ENCODE measurements around the gene SMARCA2.

Gene SMARCA2

DNA sequence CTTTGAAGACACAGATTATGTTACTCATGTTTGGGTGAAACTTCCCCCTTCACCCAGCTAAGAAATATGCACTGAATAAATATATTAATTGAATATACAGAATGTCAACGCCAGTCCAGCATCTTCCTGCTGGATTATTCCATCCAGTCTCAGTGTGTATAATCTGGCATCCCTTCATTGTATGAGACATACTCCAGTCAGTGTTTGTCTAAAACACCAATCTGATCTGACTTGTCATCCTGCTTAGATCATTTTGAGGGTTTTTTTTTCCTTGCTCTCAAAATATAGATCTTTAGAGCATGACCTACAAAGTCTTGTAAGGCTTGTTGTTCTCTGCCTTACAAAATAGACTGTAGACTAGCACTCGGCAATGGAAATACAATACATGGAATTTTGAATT, 195.1 kb downstream of the SMARCA2 start:
- DNase-seq (ENCODE audit: low read depth in 2 of 2) = no peak

DNA sequence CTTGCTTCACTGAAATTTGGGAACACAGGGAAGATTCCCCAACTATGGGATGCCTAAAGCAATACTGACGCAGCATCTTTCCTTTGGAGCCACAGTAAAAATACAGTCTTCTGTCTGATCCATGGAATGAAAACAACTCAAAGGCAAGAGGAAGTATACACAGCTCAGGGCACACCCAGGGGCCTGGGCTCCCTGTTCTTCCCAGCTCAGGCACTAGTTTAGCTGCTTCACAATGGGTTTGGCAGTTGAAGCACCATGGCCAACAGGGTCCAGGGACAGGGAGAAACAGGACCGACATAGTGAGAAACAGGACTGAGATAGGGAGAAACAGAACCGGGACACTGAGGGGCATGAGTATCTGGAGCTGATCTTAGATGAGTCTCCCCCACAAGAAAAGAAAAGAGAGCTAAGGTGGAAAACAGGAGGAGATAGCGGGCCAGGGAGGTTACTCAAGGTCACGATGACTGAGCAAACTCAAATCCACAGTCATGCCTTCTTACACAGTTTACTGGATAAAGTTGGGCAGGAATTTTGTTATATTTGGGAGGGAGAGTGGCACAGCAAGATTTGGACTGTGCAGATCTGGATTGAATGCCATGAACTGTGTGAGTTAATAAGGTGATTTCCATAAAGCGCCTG, 198.8 kb downstream of the SMARCA2 start:
- DNase-seq (ENCODE audit: low read depth in 2 of 2) = no peak

DNA sequence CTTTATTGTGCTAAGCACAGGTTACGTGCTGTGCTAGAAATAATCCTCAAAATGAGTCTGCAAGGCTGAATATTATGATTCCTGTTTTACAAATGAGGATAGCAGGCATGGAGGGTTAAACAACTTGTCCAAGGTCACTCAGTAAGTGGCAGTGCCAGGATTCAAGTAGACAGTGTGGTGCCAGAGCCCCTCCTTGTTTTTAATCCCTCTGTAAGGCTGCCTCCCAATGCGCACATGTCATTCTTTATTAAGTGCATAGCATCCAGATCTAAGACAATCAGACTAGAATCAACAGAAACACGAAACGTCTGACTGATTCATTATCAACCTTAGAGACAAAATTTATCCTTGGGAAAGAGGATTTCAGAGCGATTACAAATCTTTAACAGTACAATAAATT, 199.6 kb downstream of the SMARCA2 start:
- no peak for DNase-seq (ENCODE audit: low read depth in 2 of 2)

DNA sequence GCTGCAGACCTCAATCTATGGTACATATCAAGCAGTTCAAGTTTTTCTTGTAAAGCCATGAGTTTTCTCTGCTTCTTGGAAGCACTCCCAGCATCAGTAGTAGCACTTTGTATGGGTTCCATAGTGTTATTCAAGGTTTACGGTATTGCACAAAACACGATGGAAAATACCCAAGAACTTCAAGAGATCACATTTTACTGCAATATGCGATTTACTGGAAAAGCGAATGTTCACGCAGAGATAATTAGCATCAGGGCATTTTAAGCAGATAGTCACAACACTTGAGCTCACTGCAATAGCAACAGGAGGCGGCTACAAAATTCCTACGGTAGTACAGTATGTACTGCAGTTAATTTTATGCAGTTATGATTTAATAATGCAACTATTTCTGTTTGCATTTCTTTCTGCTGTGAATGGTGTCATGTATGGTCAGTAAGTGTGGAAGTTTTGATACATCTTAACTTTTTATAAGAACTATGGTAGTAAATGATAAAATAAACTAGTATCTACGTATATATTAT, 200.8 kb downstream of the SMARCA2 start:
- DNase-seq (ENCODE audit: low read depth in 2 of 2) = no peak

- DNase-seq (ENCODE audit: low read depth in 2 of 2) = no peak
These were observed 201.4 kb downstream of the SMARCA2 start for GRCh38 chr9:2216591-2216990.

DNA sequence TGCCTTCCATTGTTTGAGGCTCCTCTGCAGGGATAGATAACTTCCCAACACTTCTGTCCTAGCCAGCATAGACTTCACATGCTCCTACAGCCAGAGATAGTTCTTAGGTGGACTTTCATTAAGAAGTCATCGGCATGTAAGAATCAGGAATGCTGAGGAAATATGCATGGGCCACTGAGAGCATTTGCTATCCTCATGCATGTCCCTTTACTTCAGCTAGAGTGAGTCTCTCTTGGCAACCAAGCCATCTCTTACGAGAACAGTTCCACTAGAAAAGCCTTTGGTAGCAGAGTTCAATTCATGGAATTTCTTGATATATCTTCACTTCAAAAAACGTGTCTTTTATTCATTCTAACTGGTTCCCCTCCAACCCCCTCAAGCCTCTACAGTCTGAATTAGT, 202.4 kb downstream of the SMARCA2 start:
- DNase-seq (ENCODE audit: low read depth in 2 of 2) = no peak

DNA sequence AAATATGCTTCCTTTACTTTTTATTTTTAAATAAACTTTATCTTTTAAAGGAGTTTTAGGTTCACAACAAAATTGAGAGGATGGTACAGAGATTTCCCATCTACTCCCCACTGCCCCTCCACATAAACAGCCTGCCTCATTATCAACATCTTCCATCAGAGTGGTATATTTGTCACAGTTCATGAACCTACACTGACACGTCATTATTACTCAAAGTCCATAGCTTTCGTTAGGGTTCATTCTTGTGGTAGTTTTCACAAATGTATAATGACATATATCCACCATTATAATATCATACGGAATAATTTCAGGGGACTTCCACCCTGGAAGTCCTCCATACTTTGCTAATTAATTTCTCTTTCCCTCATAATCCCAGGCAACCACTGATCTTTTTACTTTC, 204.9 kb downstream of the SMARCA2 start:
- DNase-seq (ENCODE audit: low read depth in 2 of 2) = no peak

GRCh38 chr9:2227144-2227867, 212.2 kb downstream of the SMARCA2 start:
- no peak for DNase-seq (ENCODE audit: low read depth in 2 of 2)

DNA sequence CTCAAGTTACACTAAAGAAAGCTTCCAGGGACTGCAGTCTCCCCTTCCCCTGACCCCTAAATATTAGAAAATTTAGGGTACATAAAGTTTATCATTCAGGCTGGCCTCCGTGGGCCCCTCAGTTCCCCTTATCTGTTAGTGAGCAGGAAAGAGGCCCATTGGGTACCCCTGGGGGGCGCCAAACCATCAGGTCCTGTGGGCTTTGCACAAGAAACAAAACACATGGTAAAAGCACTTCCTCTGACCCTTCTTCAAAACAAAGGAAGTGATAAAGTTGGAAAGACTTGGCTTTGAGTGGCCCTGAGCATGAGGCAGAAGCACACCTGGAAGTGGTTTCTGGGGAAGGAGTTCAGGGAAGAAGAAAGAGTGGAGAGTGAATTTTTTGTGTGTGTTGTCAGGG, 213.0 kb downstream of the SMARCA2 start:
- no peak for DNase-seq (ENCODE audit: low read depth in 2 of 2)

DNA sequence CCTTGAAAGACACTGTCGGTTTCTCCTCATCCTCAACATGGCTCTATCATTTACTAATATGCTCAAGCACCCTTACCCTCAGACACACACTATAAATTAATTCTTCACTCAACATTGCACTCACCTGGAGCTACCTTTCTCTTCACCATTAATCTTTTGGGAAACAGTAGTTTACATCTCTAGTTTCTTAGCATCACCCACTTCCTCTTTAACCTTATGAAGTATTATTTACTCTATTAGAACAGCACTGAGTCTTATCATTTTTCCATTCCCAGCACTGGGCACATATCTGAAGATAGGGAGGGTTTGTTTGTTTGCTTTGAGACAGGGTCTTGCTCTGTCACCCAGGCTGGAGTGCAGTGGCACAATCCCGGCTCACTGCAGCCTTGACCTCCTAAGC, 213.5 kb downstream of the SMARCA2 start:
- no peak for DNase-seq (ENCODE audit: low read depth in 2 of 2)

DNA sequence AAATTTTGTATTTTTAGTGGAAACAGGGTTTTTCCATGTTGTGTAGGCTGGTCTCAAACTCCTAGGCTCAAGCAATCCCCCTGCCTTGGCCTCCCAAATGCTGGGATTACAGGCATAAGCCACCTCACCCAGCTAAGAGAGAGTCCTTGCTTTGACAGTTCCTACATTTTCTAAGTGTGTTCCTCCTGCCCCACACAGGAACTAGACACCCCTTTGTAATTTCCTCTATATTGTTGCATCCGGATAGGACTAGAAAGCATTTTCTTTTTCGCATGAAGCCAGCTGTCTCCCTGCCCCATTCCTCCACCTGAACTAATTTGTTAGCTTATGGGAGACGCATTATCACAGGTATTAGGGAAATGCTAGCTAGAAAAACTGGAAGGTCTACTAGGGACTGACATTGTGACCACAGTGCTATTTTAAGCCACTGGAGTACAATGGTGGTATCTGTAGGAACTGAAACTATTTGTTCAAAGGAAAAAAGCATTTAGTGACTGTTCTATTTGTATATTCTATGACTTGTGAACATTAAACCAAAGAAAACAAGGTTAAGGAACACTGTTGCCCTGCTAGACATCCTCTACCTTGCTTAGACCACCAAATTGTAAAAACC, 214.1 kb downstream of the SMARCA2 start:
- DNase-seq (ENCODE audit: low read depth in 2 of 2) = no peak

DNA sequence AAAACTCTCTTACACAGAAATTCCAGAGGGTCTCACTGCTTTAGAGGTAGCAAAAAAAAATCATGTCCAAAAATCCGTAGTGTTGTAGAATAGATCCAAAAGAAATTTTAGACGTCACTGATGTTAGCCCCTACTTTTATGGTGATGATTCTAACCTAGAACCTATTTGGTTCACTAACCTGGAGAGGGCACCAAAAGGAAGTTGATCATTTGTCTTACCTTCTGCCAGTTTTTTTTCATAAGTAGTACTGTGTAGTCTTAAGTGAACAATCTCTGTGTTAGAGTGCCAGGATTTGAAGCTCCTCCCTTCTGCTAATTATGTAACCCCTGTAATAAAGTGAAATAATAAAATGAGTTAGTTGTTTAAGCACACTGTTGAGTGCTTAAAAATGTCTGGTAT, 215.2 kb downstream of the SMARCA2 start:
- DNase-seq (ENCODE audit: low read depth in 2 of 2) = no peak

DNA sequence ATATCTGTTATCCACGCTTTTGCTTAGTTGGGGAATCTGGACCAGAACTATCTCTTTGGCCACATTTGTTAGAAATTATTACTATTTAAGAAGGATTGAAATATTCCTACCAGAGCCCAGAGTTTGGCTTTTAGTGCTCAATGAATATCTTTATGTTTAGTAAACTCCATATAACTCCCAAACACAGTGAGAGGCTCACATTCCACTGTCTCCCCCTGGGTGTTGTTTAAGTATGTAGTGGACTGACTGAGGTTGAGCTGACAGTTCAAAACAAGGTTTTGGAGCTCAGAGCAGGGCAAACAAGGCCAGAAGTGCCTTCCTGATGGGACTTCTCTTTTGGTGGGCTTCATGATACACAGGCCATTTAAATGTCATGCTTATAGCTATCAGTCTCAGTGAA, 216.0 kb downstream of the SMARCA2 start:
- DNase-seq (ENCODE audit: low read depth in 2 of 2) = no peak

- DNase-seq (ENCODE audit: low read depth in 2 of 2) = no peak
These were observed 216.7 kb downstream of the SMARCA2 start for GRCh38 chr9:2231829-2232228.

- DNase-seq (ENCODE audit: low read depth in 2 of 2) = no peak
These were observed 218.1 kb downstream of the SMARCA2 start for GRCh38 chr9:2233274-2233673.

GRCh38 chr9:2234371-2234893, 219.3 kb downstream of the SMARCA2 start:
- DNase-seq (ENCODE audit: low read depth in 2 of 2) = no peak

DNA sequence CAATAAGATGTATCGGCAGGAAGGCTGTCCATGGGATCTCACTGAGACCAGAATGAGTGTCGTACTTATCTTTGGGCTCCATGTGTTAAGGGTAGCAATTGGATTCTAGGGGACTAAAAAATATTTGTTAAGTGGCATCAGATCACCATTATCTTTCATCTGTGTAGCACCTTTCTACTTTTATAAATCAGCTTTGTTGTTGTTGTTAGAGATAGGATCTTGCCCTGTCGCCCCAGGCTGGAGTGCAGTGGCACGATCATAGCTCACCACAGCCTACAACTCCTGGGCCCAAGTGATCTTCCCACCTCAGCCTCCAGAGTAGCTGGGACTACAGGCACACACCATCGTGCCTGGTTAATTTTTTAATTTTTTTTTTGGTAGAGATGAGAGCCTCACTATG, 220.5 kb downstream of the SMARCA2 start:
- DNase-seq (ENCODE audit: low read depth in 2 of 2) = no peak

GRCh38 chr9:2236850-2237249, 221.7 kb downstream of the SMARCA2 start:
- DNase-seq (ENCODE audit: low read depth in 2 of 2) = no peak

DNA sequence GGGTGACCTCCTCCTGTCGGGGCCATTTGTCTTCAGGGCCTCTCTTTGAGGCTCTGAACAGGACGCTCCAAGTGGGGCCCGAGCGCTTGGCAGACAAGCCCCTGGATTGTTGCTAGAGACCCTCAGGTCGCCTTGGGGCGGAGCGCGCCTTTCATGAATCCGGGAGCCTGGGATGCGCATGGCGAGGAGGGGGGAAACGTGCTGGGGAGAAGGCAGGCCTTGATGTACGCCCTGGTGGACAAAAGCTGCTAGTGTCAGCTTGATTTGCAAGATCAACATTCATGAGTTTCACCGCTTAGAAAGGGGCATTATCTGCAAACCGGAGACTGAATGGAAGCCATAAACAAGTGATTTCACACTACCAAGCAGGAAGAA, 226.3 kb downstream of the SMARCA2 start:
- no peak for DNase-seq (ENCODE audit: low read depth in 2 of 2)

DNA sequence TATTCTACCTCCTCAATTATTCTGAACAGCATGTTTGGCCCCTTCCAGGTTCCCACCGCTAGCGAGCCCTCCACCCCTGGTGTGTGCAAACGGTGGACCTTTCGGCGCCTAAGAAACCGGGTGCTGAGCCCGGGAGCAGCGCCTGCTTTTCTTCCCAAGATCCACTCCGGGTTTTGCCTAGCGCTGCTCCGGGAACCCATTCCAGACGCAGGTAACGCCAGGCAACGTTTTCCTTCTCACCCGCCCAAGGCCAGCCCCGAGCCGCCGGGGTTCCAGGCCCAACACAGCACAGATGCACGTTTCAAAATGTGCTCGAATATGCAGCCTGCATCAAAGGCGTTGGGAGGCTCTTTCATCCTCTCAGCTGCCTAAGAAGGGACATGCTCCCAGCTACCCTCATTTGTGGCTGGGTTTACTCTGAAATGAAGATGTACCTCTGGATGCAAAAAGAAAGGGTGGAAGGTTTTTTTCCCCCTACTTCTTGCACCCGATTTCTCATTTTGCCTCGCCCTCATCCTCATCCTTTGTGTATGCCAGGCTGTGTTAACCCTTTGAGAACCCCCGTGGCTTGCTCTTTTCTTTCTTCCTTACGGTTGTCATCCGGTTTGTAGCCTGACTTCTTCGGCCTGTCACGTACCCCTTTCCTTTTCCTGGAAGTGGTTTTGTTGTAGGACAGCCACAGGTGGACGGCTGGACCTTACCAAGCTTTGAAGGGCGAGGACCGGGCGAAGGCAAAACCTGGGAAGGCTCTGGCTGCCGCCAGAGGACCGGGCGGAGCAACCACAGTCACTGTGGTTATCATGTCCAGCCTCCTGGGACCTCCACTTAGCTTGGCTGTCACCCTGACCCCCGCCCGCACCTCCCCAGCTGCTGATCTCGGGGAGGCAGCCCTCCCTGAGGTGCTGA, 226.9 kb downstream of the SMARCA2 start:
- DNase-seq (ENCODE audit: low read depth in 2 of 2) = peak; percentile 41 to 44

GRCh38 chr9:2242831-2243330, 227.7 kb downstream of the SMARCA2 start:
- no peak for DNase-seq (ENCODE audit: low read depth in 2 of 2)

All from stimulated activated CD8-positive, alpha-beta memory T cell treated with anti-CD3 and anti-CD28 coated beads, Interleukin-2, amount 100 ng/mL, for 48 hours (primary cell).